Neural cell (in vitro differentiated cells): ENCODE measurements around the gene TMEM139. TPM values are rescaled to one million over a fixed set of nuclear protein-coding genes. Genes with fewer than 3 reads are reported as not detected.

Source experiments
- H2AFZ ChIP-seq: fragments of 200-600, 300-800 bp; sonication (generic), shearing (Covaris generic); 2 replicates; pipeline ENCODE4 v1.6.0; 2014; ENCODE audit warnings: low read depth, mild to moderate bottlenecking, antibody characterized with exemption, low read length, moderate library complexity
- H3F3A ChIP-seq: fragments of 200-600 bp; shearing (Covaris generic); 2 replicates; pipeline ENCODE4 v1.6.1; 2016; ENCODE audit warnings: mild to moderate bottlenecking, moderate library complexity, mixed read lengths, antibody characterized with exemption, low read length; ENCODE audit not compliant: insufficient read depth, poor library complexity, severe bottlenecking
- H3K27ac ChIP-seq: fragments of 200-600, 300-800 bp; sonication (generic), shearing (Covaris generic); 2 replicates; pipeline ENCODE4 v1.5.1; 2014; ENCODE audit warnings: mild to moderate bottlenecking, low read length, moderate library complexity
- H3K27me3 ChIP-seq: fragments of 300-800, 200-600 bp; sonication (generic), shearing (Covaris generic); 2 replicates; pipeline ENCODE4 v1.6.0; 2014; ENCODE audit warnings: mild to moderate bottlenecking, low read depth, low read length, moderate library complexity; ENCODE audit not compliant: insufficient read depth
- H3K36me3 ChIP-seq: fragments of 300-800, 200-600 bp; sonication (generic), shearing (Covaris generic); 2 replicates; pipeline ENCODE4 v1.5.1; 2014; ENCODE audit warnings: mild to moderate bottlenecking, antibody characterized with exemption, low read length, moderate library complexity; ENCODE audit not compliant: insufficient read depth
- H3K4me2 ChIP-seq: fragments of 300-800, 200-600 bp; sonication (generic), shearing (Covaris generic); 2 replicates; pipeline ENCODE4 v1.6.0; 2014; ENCODE audit warnings: mild to moderate bottlenecking, low read length
- H3K4me3 ChIP-seq: fragments of 300-800, 200-600 bp; sonication (generic), shearing (Covaris generic); 2 replicates; pipeline ENCODE4 v1.5.1; 2014; ENCODE audit warnings: mild to moderate bottlenecking, low read length, moderate library complexity
- H3K79me2 ChIP-seq: fragments of 200-600 bp; shearing (Covaris generic); replicated peaks from 2 replicates; pipeline ENCODE4 v1.6.0; 2014; ENCODE audit warnings: mild to moderate bottlenecking, low read length, moderate library complexity; ENCODE audit not compliant: insufficient read depth
- H3K9ac ChIP-seq: fragments of 300-800, 200-600 bp; sonication (generic), shearing (Covaris generic); 2 replicates; pipeline ENCODE4 v1.6.1; 2016; ENCODE audit warnings: mild to moderate bottlenecking, low read length, mixed read lengths
- H3K9me2 ChIP-seq: fragments of 200-600 bp; shearing (Covaris generic); 2 replicates; pipeline ENCODE4 v1.6.1; 2016; ENCODE audit warnings: mild to moderate bottlenecking, low read length, mixed read lengths; ENCODE audit not compliant: insufficient read depth
- H3K9me3 ChIP-seq: fragments of 200-600, 300-800 bp; sonication (generic), shearing (Covaris generic); 2 replicates; pipeline ENCODE4 v1.6.1; 2016; ENCODE audit warnings: mild to moderate bottlenecking, mixed run types, low read length, moderate library complexity, mixed read lengths
- H4K20me1 ChIP-seq: fragments of 200-600 bp; shearing (Covaris generic); 2 replicates; pipeline ENCODE4 v1.6.1; 2016; ENCODE audit warnings: mild to moderate bottlenecking, mixed run types; ENCODE audit not compliant: insufficient read depth
- CTCF ChIP-seq: fragments of 450-650 bp; IDR thresholded peaks from 2 replicates; pipeline ENCODE4 v1.5.1; 2014; ENCODE audit warnings: antibody characterized with exemption, mild to moderate bottlenecking, moderate library complexity; ENCODE audit not compliant: poor library complexity, severe bottlenecking
- EP300 ChIP-seq: fragments of 450-650 bp; conservative IDR thresholded peaks from 2 replicates; pipeline ENCODE4 v1.6.1; 2014; ENCODE audit warnings: antibody characterized with exemption, mild to moderate bottlenecking, moderate library complexity; ENCODE audit not compliant: poor library complexity, severe bottlenecking
- EZH2 ChIP-seq: fragments of 200-600, 300-800 bp; shearing (Covaris generic), sonication (generic); IDR thresholded peaks from 2 replicates; pipeline ENCODE4 v1.6.1; 2014; ENCODE audit warnings: antibody characterized with exemption, low read length, borderline replicate concordance, mild to moderate bottlenecking; ENCODE audit not compliant: insufficient read depth, poor library complexity, severe bottlenecking
- MXI1 ChIP-seq: fragments of 450-650 bp; conservative IDR thresholded peaks from 2 replicates; pipeline ENCODE4 v1.6.1; 2014; ENCODE audit warnings: antibody characterized with exemption, mild to moderate bottlenecking; ENCODE audit not compliant: poor library complexity, severe bottlenecking
- POLR2AphosphoS5 ChIP-seq: IDR thresholded peaks from 2 replicates; pipeline ENCODE4 v1.6.1; 2012
- RAD21 ChIP-seq: fragments of 450-650 bp; conservative IDR thresholded peaks from 2 replicates; pipeline ENCODE4 v1.6.1; 2014; ENCODE audit warnings: antibody characterized with exemption, mild to moderate bottlenecking, moderate library complexity
- SMC3 ChIP-seq: fragments of 450-650 bp; conservative IDR thresholded peaks from 2 replicates; pipeline ENCODE4 v1.6.1; 2014; ENCODE audit warnings: antibody characterized with exemption, mild to moderate bottlenecking, moderate library complexity; ENCODE audit not compliant: poor library complexity
- TAF1 ChIP-seq: IDR thresholded peaks from 2 replicates; pipeline ENCODE4 v1.6.1; 2012; ENCODE audit warnings: low read depth
- polyA plus RNA-seq: library from polyadenylated mRNA; depleted of rRNA; stranded (reverse); fragments of >200 nt; gene quantifications from 2 replicates; pipeline ENCODE4 v1.2.3, GENCODE V29; 2014
- TF ChIP-seq, protein P1 (sequence below): IDR thresholded peaks from 2 replicates; pipeline ENCODE4 v1.6.1; 2012; ENCODE audit warnings: borderline replicate concordance

TMEM139 gene
- polyA plus RNA-seq, 1 donor from 2014 or later = not detected

- no peaks in the 10 kb centered on the region for H3K36me3 ChIP-seq
- H4K20me1 ChIP-seq = no peaks in the 10 kb centered on the region
- H3K9me2 ChIP-seq = no peaks in the 10 kb centered on the region
- H3K27me3 ChIP-seq = no peaks in the 10 kb centered on the region
- H3F3A ChIP-seq = no peaks in the 10 kb centered on the region
- H3K9ac ChIP-seq = no peak overlapping the region
- no peak overlapping the region for H3K4me3 ChIP-seq
- H3K79me2 ChIP-seq = no peaks in the 10 kb centered on the region
- H3K27ac ChIP-seq = no peak overlapping the region
- TF ChIP-seq TAF1 = no peak
- no peak for TF ChIP-seq MXI1
- TF ChIP-seq EP300 = no peak
- TF ChIP-seq CTCF = no peak
- TF ChIP-seq POLR2AphosphoS5 = no peak
- TF ChIP-seq SMC3 = no peak
- TF ChIP-seq EZH2 = no peak
- no peak for TF ChIP-seq RAD21
- TF ChIP-seq, protein P1, sequence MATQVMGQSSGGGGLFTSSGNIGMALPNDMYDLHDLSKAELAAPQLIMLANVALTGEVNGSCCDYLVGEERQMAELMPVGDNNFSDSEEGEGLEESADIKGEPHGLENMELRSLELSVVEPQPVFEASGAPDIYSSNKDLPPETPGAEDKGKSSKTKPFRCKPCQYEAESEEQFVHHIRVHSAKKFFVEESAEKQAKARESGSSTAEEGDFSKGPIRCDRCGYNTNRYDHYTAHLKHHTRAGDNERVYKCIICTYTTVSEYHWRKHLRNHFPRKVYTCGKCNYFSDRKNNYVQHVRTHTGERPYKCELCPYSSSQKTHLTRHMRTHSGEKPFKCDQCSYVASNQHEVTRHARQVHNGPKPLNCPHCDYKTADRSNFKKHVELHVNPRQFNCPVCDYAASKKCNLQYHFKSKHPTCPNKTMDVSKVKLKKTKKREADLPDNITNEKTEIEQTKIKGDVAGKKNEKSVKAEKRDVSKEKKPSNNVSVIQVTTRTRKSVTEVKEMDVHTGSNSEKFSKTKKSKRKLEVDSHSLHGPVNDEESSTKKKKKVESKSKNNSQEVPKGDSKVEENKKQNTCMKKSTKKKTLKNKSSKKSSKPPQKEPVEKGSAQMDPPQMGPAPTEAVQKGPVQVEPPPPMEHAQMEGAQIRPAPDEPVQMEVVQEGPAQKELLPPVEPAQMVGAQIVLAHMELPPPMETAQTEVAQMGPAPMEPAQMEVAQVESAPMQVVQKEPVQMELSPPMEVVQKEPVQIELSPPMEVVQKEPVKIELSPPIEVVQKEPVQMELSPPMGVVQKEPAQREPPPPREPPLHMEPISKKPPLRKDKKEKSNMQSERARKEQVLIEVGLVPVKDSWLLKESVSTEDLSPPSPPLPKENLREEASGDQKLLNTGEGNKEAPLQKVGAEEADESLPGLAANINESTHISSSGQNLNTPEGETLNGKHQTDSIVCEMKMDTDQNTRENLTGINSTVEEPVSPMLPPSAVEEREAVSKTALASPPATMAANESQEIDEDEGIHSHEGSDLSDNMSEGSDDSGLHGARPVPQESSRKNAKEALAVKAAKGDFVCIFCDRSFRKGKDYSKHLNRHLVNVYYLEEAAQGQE = no peak
- H3K9me3 ChIP-seq = no peaks in the 10 kb centered on the region
- no peak overlapping the region for H2AFZ ChIP-seq
- H3K4me2 ChIP-seq = no peak overlapping the region
Observed at GRCh38 chr7:143250822-143251221, 33.9 kb upstream of the TMEM139 start.

GRCh38 chr7:143252006-143252405 lies 32.8 kb upstream of the TMEM139 start:
- Histone ChIP-seq H3K27me3 (no peaks in the 10 kb centered on the region), H3K27ac (no peak overlapping the region), H3K36me3 (no peaks in the 10 kb centered on the region), H3K9me3 (no peaks in the 10 kb centered on the region), H2AFZ (no peak overlapping the region), H3F3A (no peaks in the 10 kb centered on the region), H3K9ac (no peak overlapping the region), H3K4me2 (no peak overlapping the region), H3K9me2 (no peaks in the 10 kb centered on the region), H4K20me1 (no peaks in the 10 kb centered on the region), H3K79me2 (no peaks in the 10 kb centered on the region), H3K4me3 (no peak overlapping the region)
- TF ChIP-seq TAF1 = no peak
- TF ChIP-seq RAD21 = no peak
- no peak for TF ChIP-seq CTCF
